SK-N-SH treated with all-trans-retinoic acid at 6 μM for 48 hours (cell line): ENCODE measurements around the gene MS4A10.
"Not testable (repeated sequence)": the region's sequence is repeated elsewhere in the genome, so short reads cannot be mapped to it uniquely, and the experiment has no call there.

Experiments used
- ATAC-seq: fragments of 200-7000 bp; cut with Tn5 transposase; 3 replicates; pipeline ENCODE4 v1.9.1; 2020; ENCODE audit warnings: mild to moderate bottlenecking, moderate library complexity
- ARNTL ChIP-seq: fragments of 450-650 bp; formaldehyde crosslinking; IDR thresholded peaks from 2 replicates; pipeline ENCODE4 v1.5.0; 2020; ENCODE audit warnings: low read depth, mild to moderate bottlenecking, moderate library complexity, borderline replicate concordance
- CREB5 ChIP-seq: fragments of 250-450 bp; sonication (Bioruptor Pico); IDR thresholded peaks from 2 replicates; pipeline ENCODE4 v1.5.1; 2020; ENCODE audit warnings: low read depth, mild to moderate bottlenecking, moderate library complexity
- GLIS3 ChIP-seq: fragments of 250-450 bp; sonication (Bioruptor Pico); IDR thresholded peaks from 2 replicates; pipeline ENCODE4 v1.5.0; 2020; ENCODE audit warnings: mild to moderate bottlenecking, moderate library complexity
- ISL1 ChIP-seq: fragments of 250-450 bp; sonication (Bioruptor Pico); IDR thresholded peaks from 2 replicates; pipeline ENCODE4 v2.1.2; 2022; ENCODE audit warnings: mild to moderate bottlenecking, moderate library complexity
- OSR1 ChIP-seq: fragments of 250-450 bp; sonication (Bioruptor Pico); IDR thresholded peaks from 2 replicates; pipeline ENCODE4 v1.8.0; 2022; ENCODE audit warnings: moderate library complexity, mild to moderate bottlenecking, inconsistent platforms
- POU6F1 ChIP-seq: fragments of 250-450 bp; sonication (Bioruptor Pico); IDR thresholded peaks from 2 replicates; pipeline ENCODE4 v1.8.0; 2021; ENCODE audit warnings: low read depth, mild to moderate bottlenecking, moderate library complexity, borderline replicate concordance
- PPARA ChIP-seq: fragments of 250-450 bp; sonication (Bioruptor Pico); IDR thresholded peaks from 2 replicates; pipeline ENCODE4 v1.5.0; 2020; ENCODE audit warnings: mild to moderate bottlenecking, borderline replicate concordance
- RARB ChIP-seq: fragments of 250-450 bp; sonication (Bioruptor Pico); IDR thresholded peaks from 2 replicates; pipeline ENCODE4 v1.8.0; 2021; ENCODE audit warnings: mild to moderate bottlenecking, moderate library complexity
- SNAI2 ChIP-seq: fragments of 250-450 bp; sonication (Bioruptor Pico); IDR thresholded peaks from 2 replicates; pipeline ENCODE4 v1.5.0; 2020; ENCODE audit warnings: mild to moderate bottlenecking, moderate library complexity
- TCF4 ChIP-seq: fragments of 250-450 bp; sonication (Bioruptor Pico); IDR thresholded peaks from 2 replicates; pipeline ENCODE4 v1.8.0; 2021; ENCODE audit warnings: mild to moderate bottlenecking, moderate library complexity, borderline replicate concordance
- TOX ChIP-seq: fragments of 250-450 bp; sonication (Bioruptor Pico); IDR thresholded peaks from 2 replicates; pipeline ENCODE4 v1.8.0; 2021; ENCODE audit warnings: mild to moderate bottlenecking, moderate library complexity, borderline replicate concordance
- TSHZ2 ChIP-seq: fragments of 250-450 bp; sonication (Bioruptor Pico); IDR thresholded peaks from 2 replicates; pipeline ENCODE4 v1.5.0; 2020; ENCODE audit warnings: mild to moderate bottlenecking, moderate library complexity
- ZC3H10 ChIP-seq: fragments of 250-450 bp; sonication (Bioruptor Pico); IDR thresholded peaks from 2 replicates; pipeline ENCODE4 v1.5.1; 2021; ENCODE audit warnings: mild to moderate bottlenecking, moderate library complexity
- ZFP3 ChIP-seq: fragments of 250-450 bp; sonication (Bioruptor Pico); IDR thresholded peaks from 2 replicates; pipeline ENCODE4 v1.5.0; 2020; ENCODE audit warnings: mild to moderate bottlenecking, moderate library complexity
- ZFP30 ChIP-seq: fragments of 450-650 bp; formaldehyde crosslinking; IDR thresholded peaks from 2 replicates; pipeline ENCODE4 v1.5.0; 2022; ENCODE audit warnings: mild to moderate bottlenecking, moderate library complexity
- ZNF565 ChIP-seq: fragments of 450-650 bp; formaldehyde crosslinking; conservative IDR thresholded peaks from 2 replicates; pipeline ENCODE4 v1.5.0; 2020; ENCODE audit warnings: low read depth, mild to moderate bottlenecking, moderate library complexity
- ZNF70 ChIP-seq: fragments of 450-650 bp; formaldehyde crosslinking; IDR thresholded peaks from 2 replicates; pipeline ENCODE4 v1.5.0; 2020; ENCODE audit warnings: mild to moderate bottlenecking, moderate library complexity
- ZNF8 ChIP-seq: fragments of 450-650 bp; formaldehyde crosslinking; IDR thresholded peaks from 2 replicates; pipeline ENCODE4 v1.5.0; 2020; ENCODE audit warnings: mild to moderate bottlenecking, moderate library complexity

The MS4A10 gene

GRCh38 chr11:60757231-60757800, 27.8 kb upstream of the MS4A10 start (continued):
- no peak for TF ChIP-seq TSHZ2 (CRISPR knock-in tag)
- no peak for TF ChIP-seq ZC3H10 (CRISPR knock-in tag)
- TF ChIP-seq CREB5 (CRISPR knock-in tag), result no peak

- not testable (repeated sequence) for ATAC-seq
Observed at GRCh38 chr11:60758671-60759070, 26.5 kb upstream of the MS4A10 start.

- not testable (repeated sequence) for ATAC-seq
Observed at GRCh38 chr11:60759438-60760225, 25.5 kb upstream of the MS4A10 start.

- ATAC-seq, result no peak
- no peak for TF ChIP-seq ISL1 (CRISPR knock-in tag)
- no peak for TF ChIP-seq ZFP30 (CRISPR knock-in tag)
- TF ChIP-seq TOX (CRISPR knock-in tag), result no peak
- TF ChIP-seq TSHZ2 (CRISPR knock-in tag), result no peak
- no peak for TF ChIP-seq PPARA (CRISPR knock-in tag)
- TF ChIP-seq ZNF70 (CRISPR knock-in tag), result no peak
- TF ChIP-seq ZNF8 (CRISPR knock-in tag), result no peak
- no peak for TF ChIP-seq OSR1 (CRISPR knock-in tag)
- no peak for TF ChIP-seq SNAI2
- no peak for TF ChIP-seq POU6F1
- no peak for TF ChIP-seq ZFP3 (CRISPR knock-in tag)
Observed at GRCh38 chr11:60761436-60762190, 23.5 kb upstream of the MS4A10 start.

GRCh38 chr11:60762851-60763691, 22.1 kb upstream of the MS4A10 start:
- ATAC-seq, result peak; percentile 30; the same call in 1 of the 3 replicates
- no peak for TF ChIP-seq ZC3H10 (CRISPR knock-in tag)
- no peak for TF ChIP-seq GLIS3 (CRISPR knock-in tag)
- no peak for TF ChIP-seq TCF4 (CRISPR knock-in tag)
- no peak for TF ChIP-seq OSR1 (CRISPR knock-in tag)
- no peak for TF ChIP-seq ARNTL (CRISPR knock-in tag)
- TF ChIP-seq TOX (CRISPR knock-in tag), result no peak
- TF ChIP-seq ISL1 (CRISPR knock-in tag), result no peak
- no peak for TF ChIP-seq PPARA (CRISPR knock-in tag)
- TF ChIP-seq ZNF565 (CRISPR knock-in tag), result no peak
- TF ChIP-seq RARB (CRISPR knock-in tag), result no peak
- no peak for TF ChIP-seq TSHZ2 (CRISPR knock-in tag)
